Fibroblast of skin of scalp (primary cell): ENCODE data around the gene GIPC2. TPM values are rescaled to one million over a fixed set of nuclear protein-coding genes. Genes with fewer than 3 reads are reported as not detected.
A peak's percentile ranks its signal among the peaks of the same experiment; 100 is the strongest.
"Not testable (repeated sequence)": the region's sequence is repeated elsewhere in the genome, so short reads cannot be mapped to it uniquely, and the experiment has no call there.

ENCODE experiments used
- DNase-seq: peaks from one replicate; pipeline ENCODE4 v3.0.0-alpha.2; 2013
- polyA plus RNA-seq, 2 experiments: library from polyadenylated mRNA; unstranded; fragments of 120-200 nt; gene quantifications; one replicate each; pipeline ENCODE4 v1.2.1, GENCODE V29; 2013; ENCODE audit not compliant: insufficient read length in 2 of 2

The GIPC2 gene, protein sequence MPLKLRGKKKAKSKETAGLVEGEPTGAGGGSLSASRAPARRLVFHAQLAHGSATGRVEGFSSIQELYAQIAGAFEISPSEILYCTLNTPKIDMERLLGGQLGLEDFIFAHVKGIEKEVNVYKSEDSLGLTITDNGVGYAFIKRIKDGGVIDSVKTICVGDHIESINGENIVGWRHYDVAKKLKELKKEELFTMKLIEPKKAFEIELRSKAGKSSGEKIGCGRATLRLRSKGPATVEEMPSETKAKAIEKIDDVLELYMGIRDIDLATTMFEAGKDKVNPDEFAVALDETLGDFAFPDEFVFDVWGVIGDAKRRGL
- polyA plus RNA-seq (2013, experiment 1 of 2; ENCODE audit: insufficient read length), result 0.06 TPM
- polyA plus RNA-seq (2013, experiment 2 of 2; ENCODE audit: insufficient read length), result 0.27 TPM

DNA sequence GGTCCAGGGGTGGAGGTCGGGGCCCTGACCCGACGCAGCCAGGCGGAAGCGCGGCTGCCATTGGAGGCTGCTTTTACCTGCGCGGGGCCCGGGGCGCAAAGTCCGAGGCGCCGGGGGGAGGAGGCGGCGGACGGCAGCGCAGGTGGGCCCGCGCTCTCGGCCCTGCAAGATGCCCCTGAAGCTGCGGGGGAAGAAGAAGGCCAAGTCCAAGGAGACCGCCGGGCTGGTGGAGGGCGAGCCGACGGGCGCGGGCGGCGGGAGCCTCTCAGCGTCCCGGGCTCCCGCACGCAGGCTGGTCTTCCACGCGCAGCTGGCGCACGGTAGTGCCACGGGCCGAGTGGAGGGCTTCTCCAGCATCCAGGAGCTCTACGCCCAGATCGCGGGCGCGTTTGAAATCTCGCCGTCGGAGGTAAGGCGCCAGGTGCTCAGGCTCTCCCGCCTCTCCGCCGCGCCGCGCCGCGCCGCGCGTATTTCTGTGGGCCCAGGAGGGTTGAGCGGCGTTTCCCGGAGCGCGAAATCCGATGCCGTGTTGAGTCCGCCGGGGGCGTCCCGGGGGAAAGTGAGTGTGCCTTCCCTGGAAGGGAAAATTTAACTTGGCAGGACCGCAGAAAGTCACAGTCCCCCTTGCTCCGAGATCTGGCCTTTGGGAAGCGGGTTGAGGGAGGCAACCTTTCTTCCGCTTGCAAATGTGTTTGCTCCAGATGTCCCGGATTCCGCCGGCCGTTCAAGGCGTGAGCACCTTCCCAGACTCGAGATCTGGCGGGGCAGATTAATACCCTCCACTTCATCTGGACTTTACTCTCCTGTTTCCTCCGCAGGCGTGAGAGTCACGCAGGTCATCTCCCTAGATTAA, at the start of gene GIPC2:
Gene GIPC2, plus strand, starts transcription at position 41 of the 853 bp plus-strand sequence. Its CDS starts 129 bp downstream, at position 170.
- DNase-seq, result peak; percentile 30

DNA sequence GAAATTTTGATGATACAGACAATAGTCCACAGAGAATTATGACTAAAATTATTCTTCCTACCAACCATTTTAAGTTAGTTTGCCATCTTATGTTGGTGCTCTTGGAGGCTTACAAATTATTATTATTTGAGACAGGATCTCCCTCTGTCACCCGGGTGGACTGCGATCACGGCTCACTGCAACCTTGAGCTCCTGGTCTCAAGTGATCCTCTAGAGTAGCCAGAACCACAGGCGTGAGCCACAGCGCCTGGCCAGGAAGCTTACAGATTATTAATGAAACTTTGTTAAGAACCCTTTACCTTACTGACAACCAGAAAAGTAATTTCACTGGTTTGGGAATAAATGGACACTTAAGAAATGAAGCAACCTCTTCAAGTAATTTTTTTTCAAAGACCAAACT, 49.0 kb upstream of the GIPC2 start:
- no peak for DNase-seq

DNA sequence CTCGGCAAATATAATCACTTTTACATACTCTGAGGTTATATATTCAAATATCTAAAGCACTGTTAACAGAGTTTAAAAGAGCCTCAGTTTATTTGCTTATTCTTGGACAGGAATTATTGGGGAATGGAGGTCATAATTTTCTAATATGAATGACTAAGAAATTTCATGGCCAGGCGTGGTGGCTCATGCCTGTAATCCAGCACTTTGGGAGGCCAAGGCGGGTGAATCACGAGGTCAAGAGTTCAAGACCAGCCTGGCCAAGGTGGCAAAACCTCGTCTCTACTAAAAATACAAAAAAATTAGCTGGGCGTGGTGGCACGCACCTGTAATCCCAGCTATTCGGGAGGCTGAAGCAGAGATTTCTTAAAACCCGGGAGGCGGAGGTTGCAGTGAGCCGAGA, 45.2 kb upstream of the GIPC2 start:
- DNase-seq, result not testable (repeated sequence)

DNA sequence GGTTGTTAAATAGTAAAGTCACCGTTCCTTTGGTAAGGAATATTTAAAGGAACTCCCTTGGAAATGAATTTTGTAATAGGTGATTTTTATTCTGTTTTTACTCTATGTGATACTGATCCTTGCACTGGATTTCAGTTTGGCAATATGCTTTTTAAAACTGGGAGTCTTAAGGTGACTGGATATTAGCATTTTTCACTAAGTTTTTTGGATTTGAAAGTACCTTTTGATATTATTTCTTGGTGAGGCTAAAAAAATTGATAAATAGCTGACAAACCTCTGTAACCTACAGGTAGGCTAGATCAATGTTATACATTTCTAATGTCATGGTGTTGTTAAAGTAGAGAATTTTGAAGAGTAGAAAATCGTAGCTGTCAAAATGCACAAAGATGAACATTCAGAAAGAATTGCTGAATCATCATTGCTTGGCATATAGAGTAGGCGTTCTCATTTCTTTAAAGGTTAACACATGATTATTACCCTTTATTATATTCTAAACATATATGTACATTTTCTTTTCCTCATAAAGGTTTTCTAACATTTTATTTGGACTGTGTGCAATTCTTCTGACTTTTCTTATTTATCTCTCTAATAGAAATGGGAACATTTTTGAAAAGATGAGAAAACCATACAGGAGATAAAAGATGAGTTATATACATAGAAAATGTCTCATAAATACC, 42.6 kb upstream of the GIPC2 start:
- DNase-seq, result peak; percentile 14

DNA sequence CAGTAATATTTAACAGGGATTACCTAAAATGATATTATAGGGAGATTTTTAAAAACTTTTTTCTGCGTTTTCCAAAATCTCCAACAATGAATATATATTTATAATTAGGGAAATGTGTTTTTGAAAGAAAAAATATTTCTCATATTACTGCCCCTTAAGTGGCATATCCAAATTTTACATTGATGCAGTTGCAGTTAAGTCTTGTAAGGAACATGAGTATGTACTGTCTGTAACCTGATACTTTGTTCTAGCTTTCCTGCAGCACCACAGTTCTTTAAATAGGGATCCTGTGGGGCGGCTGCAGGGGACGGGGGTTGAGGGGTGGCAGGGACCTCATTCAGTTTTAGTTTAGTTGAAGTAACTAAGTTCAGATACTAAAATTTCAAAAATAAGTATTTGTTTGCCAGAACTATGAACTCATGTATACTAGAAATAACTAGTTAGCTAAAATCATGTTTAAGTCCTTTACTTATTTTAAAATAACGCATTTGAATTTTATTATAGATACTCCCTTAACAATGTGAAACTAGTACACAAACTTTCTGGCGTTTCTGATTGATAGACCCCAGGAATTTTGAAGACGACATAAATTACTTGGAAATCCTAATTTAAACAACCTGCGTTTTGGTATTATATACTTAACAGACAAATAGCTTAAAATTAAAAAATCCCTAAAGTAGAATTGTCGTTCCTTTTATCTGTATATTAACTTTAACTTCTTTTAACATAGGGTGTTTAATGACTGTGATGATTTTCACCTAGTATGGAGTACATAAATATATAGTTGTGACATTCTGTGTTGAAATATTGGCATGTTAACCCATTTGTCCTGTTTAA, 41.7 kb upstream of the GIPC2 start:
- peak; percentile 89 for DNase-seq

DNA sequence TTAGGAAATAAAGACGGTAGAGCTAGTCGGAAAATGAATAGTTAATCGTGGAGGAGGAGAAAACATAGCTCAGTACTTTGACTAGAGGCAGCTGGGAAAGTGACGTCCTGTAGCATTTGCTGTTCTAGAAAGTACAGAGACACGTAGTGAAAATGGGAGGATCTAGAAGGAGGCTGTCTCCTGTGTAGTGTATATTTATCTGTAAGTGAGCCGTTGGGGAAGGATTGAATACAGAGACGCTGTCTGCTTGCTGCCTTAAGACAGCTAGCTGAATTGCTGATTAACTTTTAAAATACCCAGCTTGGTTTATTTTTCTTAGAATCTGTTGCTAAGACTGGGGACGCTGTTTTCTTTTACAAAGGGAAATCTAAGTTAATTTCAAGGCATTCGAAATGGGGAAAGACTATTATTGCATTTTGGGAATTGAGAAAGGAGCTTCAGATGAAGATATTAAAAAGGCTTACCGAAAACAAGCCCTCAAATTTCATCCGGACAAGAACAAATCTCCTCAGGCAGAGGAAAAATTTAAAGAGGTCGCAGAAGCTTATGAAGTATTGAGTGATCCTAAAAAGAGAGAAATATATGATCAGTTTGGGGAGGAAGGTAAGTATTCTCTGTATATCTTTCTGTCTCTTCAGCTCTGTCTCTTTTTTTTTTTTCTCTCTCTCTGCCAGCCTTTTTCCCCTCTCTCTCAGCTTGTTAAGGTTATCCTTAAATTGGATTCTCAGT, 40.9 kb upstream of the GIPC2 start, which contains the start of gene DNAJB4:
Gene DNAJB4, plus strand, starts transcription at position 221 of the 729 bp plus-strand sequence. Its CDS starts 172 bp downstream, at position 393.
- peak; percentile 98 for DNase-seq

DNA sequence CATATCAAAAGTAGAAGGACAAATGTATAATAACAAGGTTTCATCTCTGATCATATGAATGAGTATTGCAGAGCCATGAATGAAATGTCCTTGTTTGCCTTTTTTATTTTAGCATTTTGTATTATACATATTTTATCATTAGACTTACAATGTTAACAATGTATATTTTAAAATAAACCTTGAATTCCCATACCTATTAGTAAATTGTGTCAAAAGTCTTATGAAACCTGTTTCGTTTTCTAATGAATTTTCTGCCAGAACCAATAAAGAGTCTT, 40.4 kb upstream of the GIPC2 start:
- DNase-seq, result no peak

DNA sequence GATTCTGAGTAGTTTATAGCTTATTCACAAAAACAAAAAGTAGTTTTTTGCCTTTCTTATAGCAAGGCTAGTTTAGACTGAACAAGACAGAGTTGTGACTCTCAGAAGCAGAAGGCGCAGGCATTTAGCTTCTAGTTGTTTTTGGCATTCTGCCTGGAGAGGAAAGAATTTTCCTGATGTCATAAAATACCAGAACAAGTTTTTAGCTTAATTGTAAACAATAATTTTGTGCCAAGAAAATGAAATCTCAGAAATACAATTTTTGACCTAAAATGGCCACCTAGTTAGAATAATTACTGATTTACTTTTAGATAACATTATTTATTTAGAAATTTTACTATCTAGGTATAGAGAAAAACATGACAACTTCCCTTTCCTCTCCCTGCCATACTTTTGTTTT, 40.0 kb upstream of the GIPC2 start:
- DNase-seq, result peak; percentile 95

DNA sequence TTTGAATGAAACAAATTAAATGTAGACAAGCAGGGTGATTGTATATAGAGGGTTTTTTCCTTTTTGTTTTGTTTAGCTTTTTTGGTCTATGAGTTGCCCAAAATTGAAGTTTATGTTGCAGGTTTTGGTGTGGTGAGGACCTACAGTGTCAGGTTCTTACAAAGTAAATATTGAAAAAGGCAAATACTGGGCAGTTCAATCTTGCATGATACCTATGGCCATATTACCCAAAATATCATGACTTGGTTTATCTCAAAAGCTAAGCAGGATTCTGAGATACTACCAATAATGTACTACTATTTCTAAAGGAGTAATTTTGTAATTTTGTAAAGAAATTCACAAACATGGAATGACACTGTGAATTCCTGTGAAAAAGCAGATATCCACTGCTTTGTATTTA, 39.2 kb upstream of the GIPC2 start:
- DNase-seq, result no peak

DNA sequence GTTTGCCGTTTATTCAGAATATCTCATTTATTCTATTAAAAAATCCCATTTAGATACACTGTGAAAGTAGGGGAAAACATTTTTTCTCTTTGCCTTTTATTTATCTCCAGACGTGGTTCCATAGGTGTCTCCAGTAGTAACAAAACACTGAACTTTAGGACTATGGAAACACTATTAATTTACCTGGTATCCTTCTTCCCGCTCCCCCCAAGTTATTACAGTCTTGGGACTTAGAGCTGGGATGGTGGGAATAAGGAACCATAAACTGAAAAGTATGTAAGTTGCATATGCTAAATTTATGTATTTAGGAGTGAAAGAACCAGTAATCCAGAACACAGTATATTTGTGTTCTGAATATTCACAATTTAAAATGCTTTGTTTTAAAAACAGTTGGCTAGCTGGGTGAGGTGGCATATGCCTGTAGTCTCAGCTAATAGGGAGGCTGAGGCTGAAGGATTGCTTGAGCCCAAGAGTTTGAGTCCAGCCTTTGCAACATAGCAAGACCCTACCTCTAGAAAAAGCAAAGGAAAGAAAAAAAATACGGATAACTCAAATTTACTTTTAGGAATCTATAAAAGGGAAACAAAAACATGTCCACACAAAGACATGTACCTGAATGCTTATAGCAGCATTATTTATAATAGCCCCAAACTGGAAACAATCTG, 38.0 kb upstream of the GIPC2 start:
- no peak for DNase-seq

DNA sequence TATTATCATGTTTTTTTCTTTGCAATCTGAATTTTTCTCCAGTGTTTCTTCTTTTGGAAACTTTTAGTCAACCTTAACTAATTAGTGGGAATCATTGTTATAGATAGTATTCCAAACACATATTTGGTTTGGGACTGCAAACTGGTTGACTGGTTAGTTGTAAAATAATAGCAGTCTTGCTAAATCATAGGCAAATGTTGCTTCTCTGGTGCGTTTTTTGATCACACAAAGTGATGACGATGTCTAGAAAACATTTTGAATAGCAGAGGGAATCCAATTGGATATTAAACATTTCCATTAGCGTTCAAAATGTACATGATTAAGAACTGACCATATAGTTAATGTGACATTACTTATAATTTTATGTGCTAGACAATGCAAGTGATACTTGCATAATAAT, 36.5 kb upstream of the GIPC2 start:
- no peak for DNase-seq

DNA sequence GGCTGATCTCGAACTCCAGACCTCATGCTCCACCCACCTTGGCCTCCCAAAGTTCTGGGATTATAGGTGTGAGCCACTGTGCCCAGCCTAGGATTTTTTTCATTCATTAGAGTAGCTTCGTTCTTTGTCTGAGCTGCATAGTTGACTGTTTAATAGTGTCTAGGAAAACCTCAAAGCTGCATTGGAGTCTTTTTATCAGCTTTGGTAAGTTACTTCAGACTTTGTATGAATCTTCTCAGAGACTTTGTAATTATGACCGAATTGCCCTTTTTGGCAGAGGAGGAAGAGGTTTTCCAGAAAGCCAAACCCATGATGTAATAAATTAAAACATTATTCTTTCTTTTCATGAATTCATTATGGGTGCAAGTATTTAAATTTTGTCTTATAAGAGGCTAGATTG, 35.9 kb upstream of the GIPC2 start:
- DNase-seq, result peak; percentile 23

DNA sequence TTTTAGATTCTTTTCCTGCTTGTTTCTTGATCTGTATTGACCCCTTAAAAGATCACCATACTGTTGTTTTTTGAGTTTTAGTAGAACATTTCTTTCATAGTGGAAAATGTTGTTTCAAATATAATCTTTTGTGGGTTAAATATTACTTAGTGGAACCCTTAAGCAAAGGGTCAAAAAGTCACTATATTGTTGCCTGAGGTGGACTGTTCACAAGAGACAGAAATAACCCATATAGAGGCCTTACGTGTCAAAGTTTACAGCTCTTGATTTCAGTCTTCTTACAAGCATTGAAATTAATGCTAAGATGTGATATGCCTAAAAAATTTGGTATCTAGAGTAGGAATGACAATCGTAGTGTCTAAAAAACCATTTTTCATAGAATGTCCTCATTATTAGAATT, 34.7 kb upstream of the GIPC2 start:
- DNase-seq, result no peak

DNA sequence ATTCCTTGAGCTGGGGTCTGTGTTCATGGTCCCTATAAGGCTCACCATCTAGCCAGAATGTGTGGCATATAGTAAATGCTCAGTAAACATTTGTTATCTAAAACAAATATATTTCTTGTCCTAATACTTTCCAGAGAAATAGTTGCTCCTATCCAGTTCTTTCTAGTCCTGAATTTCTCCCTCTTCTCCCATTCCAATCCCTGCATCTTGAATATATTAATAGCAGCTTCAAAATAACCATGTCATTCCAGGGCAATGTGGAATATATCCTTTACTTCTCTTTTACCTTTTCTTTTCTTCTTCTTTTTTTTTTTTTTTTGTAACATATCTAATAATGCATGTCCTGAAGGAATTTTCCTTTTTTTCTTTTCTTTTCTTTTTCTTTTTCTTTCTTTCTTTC, 30.6 kb upstream of the GIPC2 start:
- no peak for DNase-seq

DNA sequence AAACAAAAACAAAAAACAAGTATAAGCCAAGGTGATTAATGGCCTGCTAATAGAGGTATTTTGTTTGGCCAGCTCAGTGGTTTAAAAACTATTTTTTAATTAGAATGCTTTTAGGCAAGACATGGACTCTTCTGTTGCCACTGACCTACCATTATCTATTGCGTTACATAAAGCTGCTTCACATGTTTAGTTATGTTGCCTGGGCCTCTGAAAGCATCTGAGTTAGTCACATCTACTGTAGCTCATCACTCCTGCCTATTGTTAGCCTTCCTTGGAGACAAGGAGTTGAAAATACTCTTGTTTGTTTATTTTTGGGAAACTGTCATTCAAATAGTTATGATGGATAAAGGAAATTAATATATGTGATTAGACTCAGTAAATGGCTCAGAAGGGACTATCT, 26.7 kb upstream of the GIPC2 start:
- DNase-seq, result no peak

DNA sequence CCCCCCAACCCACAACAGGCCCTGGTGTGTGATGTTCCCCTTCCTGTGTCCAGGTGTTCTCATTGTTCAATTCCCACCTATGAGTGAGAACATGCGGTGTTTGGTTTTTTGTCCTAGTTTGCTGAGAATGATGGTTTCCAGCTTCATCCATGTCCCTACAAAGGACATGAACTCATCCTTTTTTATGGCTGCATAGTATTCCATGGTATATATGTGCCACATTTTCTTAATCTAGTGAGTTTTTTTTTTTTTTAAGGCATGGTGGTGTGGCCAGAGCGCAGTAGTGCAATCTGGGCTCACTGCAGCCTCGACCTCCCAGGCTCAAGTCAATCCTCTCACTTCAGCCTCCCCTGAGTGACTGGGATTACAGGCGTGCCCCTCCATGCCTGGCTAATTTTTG, 24.6 kb upstream of the GIPC2 start:
- not testable (repeated sequence) for DNase-seq

DNA sequence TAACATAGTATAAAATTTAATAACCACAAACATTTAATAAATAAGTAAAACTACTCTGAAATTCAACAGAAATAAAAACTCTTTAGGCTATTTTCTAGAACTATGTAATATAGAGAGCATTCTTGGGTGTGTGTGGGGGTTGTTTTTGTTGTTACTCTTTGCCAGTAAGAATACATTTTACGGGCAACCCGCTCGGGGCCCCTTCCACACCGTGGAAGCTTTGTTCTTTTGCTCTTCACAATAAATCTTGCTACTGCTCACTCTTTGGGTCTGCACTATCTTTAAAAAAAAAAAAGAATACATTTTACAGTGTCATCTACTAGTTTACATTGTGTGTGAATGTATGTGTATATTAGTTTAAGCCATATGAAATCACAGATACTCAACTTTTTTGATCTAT, 16.0 kb upstream of the GIPC2 start:
- no peak for DNase-seq

DNA sequence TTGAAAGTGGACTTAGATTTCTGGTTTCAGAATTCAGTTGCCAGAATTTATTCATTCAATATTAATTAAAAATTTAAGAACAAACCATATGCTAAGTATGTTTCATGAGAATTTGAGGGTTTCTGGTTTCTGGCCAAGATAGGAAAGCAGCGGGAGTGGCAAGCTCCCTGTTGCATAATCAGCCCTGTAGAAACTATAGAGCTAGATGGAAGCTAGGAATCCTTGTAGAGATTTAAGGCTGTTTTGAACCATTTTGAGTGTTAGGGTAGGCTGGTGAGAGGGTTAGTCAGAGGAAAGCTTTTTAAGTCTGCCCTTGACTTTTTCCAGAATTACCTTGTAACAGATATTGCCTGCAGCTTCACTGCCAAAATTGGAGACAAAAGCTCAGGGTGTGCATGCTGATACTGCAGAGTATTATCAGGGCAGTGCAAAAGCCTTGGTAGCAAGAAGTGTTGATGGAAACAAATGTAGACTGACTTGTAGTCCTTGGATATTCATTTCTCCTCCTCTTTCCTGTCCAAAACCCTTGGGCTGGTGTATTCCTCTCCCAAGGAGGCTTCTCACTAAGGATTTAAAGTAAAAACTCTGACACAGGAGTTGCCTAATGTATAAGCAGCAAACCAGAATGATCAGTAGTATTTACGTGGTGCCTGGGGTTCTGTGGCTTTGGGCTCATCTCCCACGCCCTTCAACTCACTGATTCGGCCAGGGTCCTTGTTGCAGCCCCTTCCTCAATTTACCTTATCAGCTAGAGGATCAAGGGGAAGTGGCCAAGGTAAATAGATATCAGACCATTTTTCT, 12.6 kb upstream of the GIPC2 start:
- no peak for DNase-seq

DNA sequence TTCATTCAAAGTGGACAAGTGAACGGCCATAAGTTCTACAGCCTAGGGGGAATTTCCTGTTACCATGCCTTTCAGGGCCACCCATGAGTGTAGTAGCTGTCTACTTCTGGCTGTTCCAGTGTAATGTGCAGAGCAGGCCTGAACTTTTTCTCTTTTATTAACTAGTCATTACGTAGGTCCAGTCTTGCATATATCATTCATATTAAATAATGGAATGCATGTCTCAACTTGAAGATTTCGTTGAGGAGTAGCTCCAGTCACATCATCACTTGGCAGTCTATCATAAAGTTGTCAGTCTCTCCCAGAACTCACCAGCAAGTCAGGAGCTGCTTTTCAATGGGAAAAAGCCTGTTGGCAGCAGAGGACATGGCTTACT, 12.0 kb upstream of the GIPC2 start:
- no peak for DNase-seq

DNA sequence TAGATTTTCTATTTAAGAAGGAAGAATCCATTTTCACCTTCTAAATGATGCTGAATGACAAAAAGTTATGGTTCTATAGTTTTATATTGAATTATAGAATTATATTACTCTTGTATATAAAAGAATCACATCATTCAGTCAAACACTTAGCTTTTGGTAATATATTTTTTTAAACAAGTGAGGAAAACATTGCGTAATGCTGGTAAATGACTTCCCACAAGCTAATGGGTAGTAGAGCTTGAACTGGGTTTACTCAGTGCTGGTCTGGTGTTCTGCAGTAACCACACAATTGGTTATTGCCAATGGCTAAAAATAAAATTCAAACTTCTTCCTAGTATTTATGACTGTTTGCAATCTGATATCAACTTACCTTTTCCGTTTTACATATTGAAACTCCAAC, 10.6 kb upstream of the GIPC2 start:
- DNase-seq, result no peak
